ENCODE data around the gene USP11.

GRCh38 chrX:47218280-47218919 lies 14.4 kb upstream of the USP11 start, which contains the start of gene CDK16:
- no peak for TF ChIP-seq CTCF (IDR thresholded peaks at IDR 0.05; ENCODE audit: low read depth, low read length, poor library complexity, severe bottlenecking)
- TF ChIP-seq EZH2phosphoT487 (IDR thresholded peaks at IDR 0.05; ENCODE audit: borderline replicate concordance, low read length) = no peak

All from DOHH2 (cell line).